Cardiac fibroblast (primary cell): ENCODE measurements around the gene IGFL2.
"Not testable (repeated sequence)": the region's sequence is repeated elsewhere in the genome, so short reads cannot be mapped to it uniquely, and the experiment has no call there.

Experiments
- DNase-seq, 2 donors: peaks; one replicate each; pipeline versions ENCODE4 v3.0.0 to v3.0.0-alpha.2; 2010; ENCODE audit warnings: low read depth in 2 of 2
- H3K4me3 ChIP-seq, 2 donors: replicated peaks in 1 of 2; 1 replicate in 1 of 2; 2 replicates in 1 of 2; pipeline ENCODE4 v1.5.1; 2011; ENCODE audit warnings: low read depth in 2 of 2, low read length in 2 of 2, mild to moderate bottlenecking in 2 of 2, moderate library complexity in 1 of 2
- TF ChIP-seq, protein P1 (sequence below): IDR thresholded peaks from one replicate; pipeline ENCODE4 v1.5.1; 2011; ENCODE audit warnings: low read depth, mild to moderate bottlenecking, low read length, inconsistent platforms

Gene IGFL2

DNA sequence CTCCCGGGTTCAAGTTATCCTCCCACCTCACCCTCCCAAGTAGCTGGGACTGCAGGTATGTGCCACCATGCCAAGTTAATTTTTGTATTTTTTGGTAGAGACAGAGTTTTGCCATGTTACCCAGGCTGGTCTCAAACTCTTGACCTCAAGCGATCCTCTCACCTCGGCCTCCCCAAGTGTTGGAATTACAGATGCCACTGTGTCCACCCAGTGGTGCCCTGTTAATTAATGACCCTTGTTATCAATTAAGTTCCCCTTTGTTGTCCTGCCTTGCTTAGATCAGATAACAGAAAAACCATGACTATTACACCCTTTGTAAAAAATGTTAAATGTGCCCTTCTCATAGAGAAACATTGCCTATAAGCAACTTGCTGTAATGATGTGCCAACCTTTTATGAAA, 47.1 kb downstream of the IGFL2 start:
- TF ChIP-seq, protein P1, sequence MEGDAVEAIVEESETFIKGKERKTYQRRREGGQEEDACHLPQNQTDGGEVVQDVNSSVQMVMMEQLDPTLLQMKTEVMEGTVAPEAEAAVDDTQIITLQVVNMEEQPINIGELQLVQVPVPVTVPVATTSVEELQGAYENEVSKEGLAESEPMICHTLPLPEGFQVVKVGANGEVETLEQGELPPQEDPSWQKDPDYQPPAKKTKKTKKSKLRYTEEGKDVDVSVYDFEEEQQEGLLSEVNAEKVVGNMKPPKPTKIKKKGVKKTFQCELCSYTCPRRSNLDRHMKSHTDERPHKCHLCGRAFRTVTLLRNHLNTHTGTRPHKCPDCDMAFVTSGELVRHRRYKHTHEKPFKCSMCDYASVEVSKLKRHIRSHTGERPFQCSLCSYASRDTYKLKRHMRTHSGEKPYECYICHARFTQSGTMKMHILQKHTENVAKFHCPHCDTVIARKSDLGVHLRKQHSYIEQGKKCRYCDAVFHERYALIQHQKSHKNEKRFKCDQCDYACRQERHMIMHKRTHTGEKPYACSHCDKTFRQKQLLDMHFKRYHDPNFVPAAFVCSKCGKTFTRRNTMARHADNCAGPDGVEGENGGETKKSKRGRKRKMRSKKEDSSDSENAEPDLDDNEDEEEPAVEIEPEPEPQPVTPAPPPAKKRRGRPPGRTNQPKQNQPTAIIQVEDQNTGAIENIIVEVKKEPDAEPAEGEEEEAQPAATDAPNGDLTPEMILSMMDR: no peak
- no peak overlapping the region for H3K4me3 ChIP-seq
- DNase-seq: no peak

DNA sequence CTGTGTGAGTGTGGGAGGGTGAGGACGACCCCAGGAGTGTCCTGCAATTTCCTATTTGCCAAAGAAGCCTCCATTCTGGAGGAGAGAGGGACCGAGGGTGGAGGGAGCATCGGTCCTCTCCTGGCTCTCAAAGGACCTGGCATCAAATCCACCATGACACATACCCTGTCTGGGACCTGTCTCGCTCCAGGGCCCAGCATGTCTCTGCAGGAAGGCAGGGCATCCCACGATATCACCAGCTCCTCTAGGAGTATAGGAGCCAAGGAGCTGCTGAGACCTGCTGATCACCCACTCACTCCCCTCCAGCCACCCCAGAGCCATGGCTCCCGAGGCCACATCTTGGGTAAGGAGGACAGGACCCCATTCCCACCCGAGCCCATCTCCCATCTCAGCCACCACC, 47.9 kb downstream of the IGFL2 start:
- not testable (repeated sequence) for DNase-seq, H3K4me3 ChIP-seq

DNA sequence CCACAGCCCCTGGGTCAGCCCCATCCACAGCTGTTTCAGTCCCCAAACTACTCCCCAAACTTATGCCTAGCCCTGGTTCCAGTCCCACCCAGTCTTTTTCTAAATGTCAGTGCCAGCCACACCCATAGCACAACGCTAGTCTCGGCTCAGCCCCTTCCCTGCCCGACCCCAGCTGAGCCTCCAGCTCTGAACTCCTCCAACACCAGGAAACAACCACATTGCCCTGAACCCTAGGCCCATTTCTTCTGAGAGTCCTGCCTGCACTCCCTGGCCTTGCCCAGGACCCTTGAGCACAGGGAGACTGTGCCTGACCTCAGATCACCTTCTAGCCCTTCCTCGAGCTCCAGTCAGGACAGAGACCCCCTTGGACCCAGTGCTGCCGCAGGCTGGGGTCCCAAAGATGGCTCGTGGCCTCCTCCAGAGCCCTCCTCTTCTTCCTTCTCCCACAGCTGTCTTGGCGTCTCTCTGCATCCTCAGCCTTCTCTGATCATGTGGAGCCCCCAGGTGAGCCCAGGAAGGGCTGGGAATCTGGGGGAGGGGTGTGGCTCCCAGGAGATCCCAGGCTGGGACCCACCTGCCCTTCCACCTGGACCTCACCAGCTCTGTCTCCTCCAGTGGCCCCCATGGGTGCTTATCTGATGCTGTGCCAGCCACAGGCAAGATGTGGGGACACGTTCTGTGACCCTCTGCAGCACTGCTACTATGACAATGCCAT, 48.5 kb downstream of the IGFL2 start:
- H3K4me3 ChIP-seq: no peak overlapping the region
- DNase-seq: no peak
- TF ChIP-seq, protein P1: no peak

DNA sequence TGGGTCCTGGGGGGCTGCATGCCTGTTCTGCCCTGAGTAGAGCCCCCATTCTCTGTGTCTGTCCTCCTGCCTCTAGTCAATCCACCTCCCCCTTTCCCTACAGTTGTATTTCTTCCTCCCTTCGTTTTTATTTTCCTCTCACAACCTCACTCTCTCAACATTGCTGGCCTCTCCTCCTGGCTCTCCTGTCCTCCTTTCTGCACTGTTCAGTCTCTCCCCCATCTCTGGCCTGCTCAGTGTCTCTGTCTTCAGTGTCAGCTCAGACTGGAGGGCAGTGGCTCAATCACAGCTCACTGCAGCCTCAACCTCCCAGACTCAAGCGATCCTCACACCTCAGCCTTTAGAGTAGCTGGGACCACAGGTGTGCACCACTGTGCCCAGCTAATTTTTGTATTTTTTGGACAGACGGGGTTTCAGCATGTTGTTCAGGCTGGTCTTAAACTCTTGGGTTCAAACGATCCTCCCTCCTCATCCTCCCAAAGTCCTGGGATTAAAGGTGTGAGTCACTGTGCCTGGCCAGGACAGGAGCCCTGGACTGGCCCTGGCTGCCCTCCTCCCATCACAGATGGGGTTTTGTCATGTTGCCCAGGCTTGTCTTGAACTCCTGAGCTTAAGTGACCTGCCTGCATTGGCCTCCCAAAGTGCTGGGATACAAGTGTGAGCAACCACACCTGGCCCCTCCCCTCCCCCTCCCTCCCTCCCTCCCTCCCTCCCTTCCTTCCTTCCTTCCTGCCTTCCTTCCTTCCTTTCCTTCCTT, 49.5 kb downstream of the IGFL2 start:
- DNase-seq: no peak

DNA sequence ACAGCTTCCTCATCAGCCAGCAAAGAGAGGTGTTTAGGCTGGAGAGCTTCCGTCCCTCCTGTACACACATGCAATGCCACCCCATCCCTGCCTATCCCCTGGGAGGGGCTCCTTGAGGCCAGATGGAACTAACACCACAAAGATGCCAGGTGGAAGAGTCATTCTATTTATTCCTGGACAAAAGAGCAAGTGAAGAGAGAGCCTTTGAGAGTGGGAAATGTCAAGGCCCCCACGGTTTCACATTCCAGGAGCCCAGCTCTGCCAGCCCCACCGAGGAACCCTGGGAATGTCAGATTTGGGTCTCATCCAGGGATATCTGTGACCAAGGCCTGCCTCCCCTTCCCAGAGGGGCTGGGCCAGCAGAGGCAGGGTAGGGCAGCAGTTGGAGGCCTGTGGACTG, 50.7 kb downstream of the IGFL2 start:
- no peak for DNase-seq
- no peak overlapping the region for H3K4me3 ChIP-seq
- TF ChIP-seq, protein P1: no peak

More for the DNA sequence above, 49.5 kb downstream of the IGFL2 start:
- TF ChIP-seq, protein P1: no peak
- no peak overlapping the region for H3K4me3 ChIP-seq

DNA sequence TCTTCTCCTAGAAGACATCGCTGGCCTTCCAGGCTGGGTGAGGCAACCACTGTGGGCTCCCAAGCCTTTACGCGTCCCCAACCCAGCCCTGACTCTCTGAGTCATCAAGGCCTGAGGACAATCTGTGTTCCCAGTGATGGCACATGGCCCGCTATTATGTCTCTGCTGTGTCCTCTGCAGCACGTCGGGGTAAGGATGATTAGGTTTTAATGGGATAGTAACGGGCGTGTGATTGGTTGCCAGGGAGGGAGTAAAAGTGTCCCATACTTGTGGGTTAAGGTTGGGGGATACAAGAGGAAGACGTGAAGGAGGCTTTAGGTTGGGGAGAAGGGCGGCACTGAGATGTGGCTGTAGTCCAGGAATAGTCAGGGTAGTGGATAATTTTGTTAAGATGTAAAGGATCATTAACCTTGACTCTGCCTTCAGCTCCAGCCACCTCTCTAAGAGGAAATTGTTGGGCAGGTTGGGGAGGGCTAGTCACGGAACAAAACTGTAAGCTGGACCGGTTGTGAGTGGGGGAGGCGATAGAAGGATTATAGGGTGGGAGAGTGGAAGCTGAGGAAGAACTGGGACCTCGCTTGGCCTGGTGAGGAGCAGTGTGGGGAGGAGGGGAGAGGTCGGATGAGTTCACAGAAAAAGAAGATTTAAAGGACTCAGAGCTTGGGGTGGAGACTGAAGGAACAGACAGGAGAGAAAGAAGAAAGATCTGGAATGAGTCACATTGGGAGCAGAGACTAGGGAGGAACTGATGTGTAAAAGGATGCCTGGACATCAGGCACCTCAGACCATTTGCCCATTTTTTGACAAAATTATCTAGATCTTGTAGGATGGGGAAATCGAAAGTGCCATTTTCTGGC, 53.6 kb downstream of the IGFL2 start:
- no peak for DNase-seq
- TF ChIP-seq, protein P1: no peak
- H3K4me3 ChIP-seq: no peak overlapping the region

DNA sequence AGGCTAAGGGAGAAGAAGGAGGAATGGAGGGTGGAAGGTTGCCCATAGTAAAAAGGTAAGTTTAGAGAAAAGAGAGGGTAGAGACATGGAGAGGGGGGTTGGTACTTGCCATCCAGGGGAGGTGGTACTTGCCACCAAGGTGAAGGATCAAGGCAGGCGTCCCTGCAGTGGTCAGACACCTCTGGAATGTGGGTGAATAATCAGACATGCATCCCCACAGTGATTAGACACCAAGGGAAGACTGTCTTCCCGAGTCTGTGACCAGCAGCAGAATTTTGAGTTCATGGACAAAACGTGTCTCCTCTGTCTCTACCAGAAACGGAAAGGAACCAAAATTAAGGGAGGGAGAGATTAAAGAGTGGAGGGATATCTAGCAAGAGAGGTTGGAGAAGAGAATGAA, 54.4 kb downstream of the IGFL2 start:
- no peak overlapping the region for H3K4me3 ChIP-seq
- no peak for DNase-seq
- TF ChIP-seq, protein P1: no peak
